Measurements from ENCODE around the gene ZEB1. TPM values are rescaled to one million over a fixed set of nuclear protein-coding genes. Genes with fewer than 3 reads are reported as not detected.

Gene ZEB1
- total and polyA plus RNA-seq, 9 of the 15 experiments (the other 6 are each of a cell fraction or from before 2014, with no cell fraction given): 2.1 to 8.4 (median 4.9) TPM

- TF ChIP-seq PHF20 (IDR thresholded peaks at IDR 0.05; ENCODE audit: partially characterized antibody): no peak
- TF ChIP-seq GTF3C2 (IDR thresholded peaks at IDR 0.05; ENCODE audit: borderline replicate concordance, extremely low read depth, insufficient read length): no peak
- TF ChIP-seq GTF2A2 (tag; IDR thresholded peaks at IDR 0.05): no peak
- TF ChIP-seq BDP1 (IDR thresholded peaks at IDR 0.05; ENCODE audit: insufficient read depth, insufficient read length): no peak
- TF ChIP-seq FOXP4 (CRISPR knock-in tag; IDR thresholded peaks at IDR 0.05; ENCODE audit: borderline replicate concordance): no peak
- no peak for TF ChIP-seq RB1 (IDR thresholded peaks at IDR 0.05; ENCODE audit: low read depth)
- TF ChIP-seq ZBTB11 (CRISPR knock-in tag; IDR thresholded peaks at IDR 0.05): peak in 1 of 3 experiments; percentile 52; a peak in 1 of 6 replicates
- 0 out of 2 replicates have a peak, but pooled peaks have one; percentile 33 for TF ChIP-seq MBD2 (IDR thresholded peaks at IDR 0.05; ENCODE audit: borderline replicate concordance, low read depth)
- TF ChIP-seq PTRF (tag; IDR thresholded peaks at IDR 0.05): no peak
- TF ChIP-seq ZZZ3 (IDR thresholded peaks at IDR 0.05): no peak
- TF ChIP-seq SREBF2 (CRISPR knock-in tag; IDR thresholded peaks at IDR 0.05): no peak
- no peak for TF ChIP-seq CREBBP (IDR thresholded peaks at IDR 0.05; ENCODE audit: low read depth, low read length)
- no peak for TF ChIP-seq PHF21A (IDR thresholded peaks at IDR 0.05; ENCODE audit: borderline replicate concordance, low read depth)
- TF ChIP-seq ZNF280A (IDR thresholded peaks at IDR 0.05; ENCODE audit: low read depth, partially characterized antibody): no peak
- TF ChIP-seq EGR1 (conservative IDR thresholded peaks at IDR 0.05): no peak
- no peak for TF ChIP-seq ZKSCAN3 (CRISPR knock-in tag; IDR thresholded peaks at IDR 0.05)
These were observed 40.6 kb upstream of the ZEB1 start (continued) for GRCh38 chr10:31278279-31278941.
